K562 (cell line): ENCODE data around the gene ARL4C. TPM values are rescaled to one million over a fixed set of nuclear protein-coding genes. Genes with fewer than 3 reads are reported as not detected.

Source experiments
- ATAC-seq: fragments of 200-7000 bp; cut with Tn5 transposase; 3 replicates; pipeline ENCODE4 v1.9.1; 2020; ENCODE audit warnings: moderate library complexity
- BruUV-seq: library from RNA; stranded (reverse); fragments of 400-500 nt; replicated peaks from 2 replicates; lab custom pipeline; 2021; lab: Mats Ljungman, UMichigan
- CTCF ChIA-PET: fragments of 300-600 bp; formaldehyde crosslinking; extraction: SDS; loops from one replicate; lab custom pipeline; 2021; ENCODE audit warnings: low intra/inter-chr PET ratio; lab: Yijun Ruan, JAX
- POLR2A ChIA-PET: fragments of 300-600, 350-650 bp; sonication (Branson Sonifier 250); formaldehyde crosslinking; extraction: SDS; loops from one replicate; lab custom pipeline; 2021; ENCODE audit warnings: antibody characterized with exemption, inconsistent platforms; lab: Yijun Ruan, JAX
- DNase-seq, 4 experiments: peaks; one replicate each; pipeline versions ENCODE4 v3.0.0 to v3.0.0-alpha.2; 2011 to 2018; ENCODE audit warnings: low spot score in 3 of 4, mixed read lengths in 3 of 4; ENCODE audit errors: extremely low read depth in 1 of 4
- FAIRE-seq: peaks from 2 replicates; lab custom pipeline; 2011; peaks lifted over from hg19 to GRCh38; lab: Jason Lieb, UNC
- H2AFZ ChIP-seq: 2 replicates; pipeline ENCODE4 v1.6.0; 2011; ENCODE audit warnings: low read depth, low read length, control low read depth, inconsistent platforms
- H3K27ac ChIP-seq: fragments of 200-600 bp; 3 replicates; pipeline ENCODE4 v1.8.0; 2011; ENCODE audit warnings: low read depth, mild to moderate bottlenecking, control low read depth, inconsistent platforms, low read length, moderate library complexity, mixed read lengths; ENCODE audit errors: extremely low read depth
- H3K27me3 ChIP-seq, 2 experiments: fragments of 300-600 bp in 1 of 2; 2 replicates in 1 of 2; 3 replicates in 1 of 2; pipeline versions ENCODE4 v1.6.0 to v1.8.0; 2011; ENCODE audit warnings: inconsistent platforms in 2 of 2, low read length in 2 of 2, mild to moderate bottlenecking in 1 of 2, mixed read lengths in 1 of 2, moderate library complexity in 1 of 2; ENCODE audit not compliant: control insufficient read depth in 2 of 2, insufficient read depth in 2 of 2
- H3K36me3 ChIP-seq: fragments of 300-600 bp; 3 replicates; pipeline ENCODE4 v1.8.0; 2011; ENCODE audit warnings: mild to moderate bottlenecking, low read length, inconsistent platforms; ENCODE audit not compliant: control insufficient read depth, insufficient read depth
- H3K4me1 ChIP-seq, 2 experiments: fragments of 200-600 bp in 1 of 2; replicated peaks in 1 of 2; 2 replicates in 1 of 2; 3 replicates in 1 of 2; pipeline versions ENCODE4 v1.5.1 to v1.8.0; 2011; ENCODE audit warnings: inconsistent platforms in 2 of 2, low read length in 2 of 2, mild to moderate bottlenecking in 1 of 2, mixed read lengths in 1 of 2, moderate library complexity in 1 of 2; ENCODE audit not compliant: control insufficient read depth in 2 of 2, insufficient read depth in 2 of 2
- H3K4me2 ChIP-seq: 2 replicates; pipeline ENCODE4 v1.6.1; 2011; ENCODE audit warnings: low read length, control low read depth, inconsistent platforms, mixed read lengths; ENCODE audit not compliant: insufficient read depth
- H3K4me3 ChIP-seq: fragments of 200-600 bp; sonication (generic), shearing (Covaris generic); 2 replicates; pipeline ENCODE4 v1.5.1; 2016; ENCODE audit warnings: control low read depth, inconsistent platforms
- H3K79me2 ChIP-seq: fragments of 200-600 bp; 3 replicates; pipeline ENCODE4 v1.8.0; 2011; ENCODE audit warnings: low read length, inconsistent platforms; ENCODE audit not compliant: control insufficient read depth, insufficient read depth
- H3K9ac ChIP-seq, 2 experiments: 2 replicates each; pipeline versions ENCODE4 v1.6.0 to v1.6.1; 2011; ENCODE audit warnings: low read depth in 2 of 2, low read length in 2 of 2, control low read depth in 1 of 2, inconsistent platforms in 1 of 2, mild to moderate bottlenecking in 1 of 2, mixed read lengths in 1 of 2; ENCODE audit not compliant: insufficient read depth in 1 of 2
- H3K9me1 ChIP-seq: one replicate; pipeline ENCODE4 v1.6.0; 2011; ENCODE audit warnings: inconsistent platforms, mild to moderate bottlenecking, low read length, moderate library complexity; ENCODE audit not compliant: control insufficient read depth, insufficient read depth
- H3K9me3 ChIP-seq: replicated peaks from 2 replicates; pipeline ENCODE4 v1.5.1; 2011; ENCODE audit warnings: low read depth, low read length, inconsistent platforms; ENCODE audit not compliant: control insufficient read depth, insufficient read depth
- H4K20me1 ChIP-seq: replicated peaks from 2 replicates; pipeline ENCODE4 v1.6.1; 2011; ENCODE audit warnings: low read length, inconsistent platforms, mixed read lengths; ENCODE audit not compliant: control insufficient read depth, insufficient read depth
- CBX1 ChIP-seq: sonication (generic); IDR thresholded peaks from 2 replicates; pipeline ENCODE4 v1.6.1; 2016; ENCODE audit warnings: antibody characterized with exemption, low read depth, mild to moderate bottlenecking
- HNRNPL ChIP-seq: fragments of 200-400 bp; formaldehyde crosslinking; IDR thresholded peaks from 2 replicates; pipeline ENCODE4 v1.6.1; 2017; ENCODE audit warnings: low read depth, mild to moderate bottlenecking, low read length
- MIER1 ChIP-seq: fragments of 450-650 bp; IDR thresholded peaks from 2 replicates; pipeline ENCODE4 v1.6.1; 2016; ENCODE audit warnings: antibody characterized with exemption, mild to moderate bottlenecking, low read depth
- RBM14 ChIP-seq: fragments of 200-400 bp; formaldehyde crosslinking; IDR thresholded peaks from 2 replicates; pipeline ENCODE4 v1.6.1; 2018; ENCODE audit warnings: low read depth, mild to moderate bottlenecking, low read length, moderate library complexity, borderline replicate concordance; ENCODE audit not compliant: insufficient read depth
- RUNX1 ChIP-seq: sonication (generic); IDR thresholded peaks from 2 replicates; pipeline ENCODE4 v1.6.1; 2016; ENCODE audit warnings: antibody characterized with exemption, low read depth
- TARDBP ChIP-seq: fragments of 450-650 bp; IDR thresholded peaks from 2 replicates; pipeline ENCODE4 v1.6.1; 2016
- TSHZ1 ChIP-seq: fragments of 250-450 bp; sonication (Bioruptor Pico); IDR thresholded peaks from 2 replicates; pipeline ENCODE4 v1.4.0; 2020; ENCODE audit warnings: mild to moderate bottlenecking, moderate library complexity
- ZBTB5 ChIP-seq: fragments of 450-650 bp; IDR thresholded peaks from 2 replicates; pipeline ENCODE4 v1.6.1; 2017; ENCODE audit warnings: antibody characterized with exemption
- ZFP1 ChIP-seq: fragments of 450-650 bp; formaldehyde crosslinking; IDR thresholded peaks from 2 replicates; pipeline ENCODE4 v1.4.0; 2020; ENCODE audit warnings: mild to moderate bottlenecking, mixed read lengths
- ZFP36 ChIP-seq: fragments of 150-350 bp; IDR thresholded peaks from 2 replicates; pipeline ENCODE4 v1.6.1; 2018; ENCODE audit warnings: low read length, low read depth; ENCODE audit not compliant: partially characterized antibody
- ZKSCAN8 ChIP-seq: fragments of 200-800 bp; sonication (Bioruptor generic); IDR thresholded peaks from 2 replicates; pipeline ENCODE4 v1.6.1; 2016; ENCODE audit warnings: missing genetic modification characterization, missing compliant biosample characterization
- ZNF232 ChIP-seq: sonication (generic); formaldehyde crosslinking; IDR thresholded peaks from 2 replicates; pipeline ENCODE4 v1.8.0; 2022; ENCODE audit warnings: mild to moderate bottlenecking, missing genetic modification reagents
- in situ Hi-C: fragments of 300-500 bp; cut with MboI; formaldehyde crosslinking; loops from 4 replicates; pipeline ENCODE4 v1.15.0; 2018; ENCODE audit warnings: inconsistent platforms, mixed read lengths
- intact Hi-C: fragments of 100-400 bp; cut with micrococcal nuclease; formaldehyde crosslinking; loops from 2 replicates; pipeline ENCODE4 v1.14.2; 2022
- polyA plus RNA-seq, 8 experiments: library from polyadenylated mRNA; depleted of rRNA in 4 of 8; stranded (reverse) in 5 of 8; unstranded in 3 of 8; fragments of >200 nt; fragmentation: Nextera tagmentation in 2 of 8; fragmentation: Illumina TruSeq in 1 of 8; extraction: Ambion mirVana in 2 of 8; extraction: Trizol in 1 of 8; gene quantifications; 2 replicates each; pipeline versions ENCODE4 v1.2.1 to v1.2.3, GENCODE V29; 2011 to 2014; ENCODE audit warnings: inconsistent platforms in 1 of 8, missing spikeins in 1 of 8
- total RNA-seq, 7 experiments: library from RNA; depleted of rRNA in 6 of 7; stranded (reverse); fragments of >200 nt in 6 of 7; fragmentation: Illumina TruSeq in 2 of 7; extraction: Trizol in 2 of 7; gene quantifications; 2 replicates each; pipeline versions ENCODE4 v1.2.1 to v1.2.3, GENCODE V29; 2011 to 2021; ENCODE audit warnings: low replicate concordance in 1 of 7

Gene ARL4C
- total and polyA plus RNA-seq, 9 of the 15 experiments (the other 6 are each of a cell fraction or from before 2014, with no cell fraction given), result 0.03 to 0.11 (median 0.04) TPM; not detected in 5

GRCh38 chr2:234472155-234472554 lies 24.7 kb downstream of the ARL4C start:
- ChIA-PET CTCF (no interaction called here), POLR2A (no interaction called here)
- H3K4me1 ChIP-seq, result no peaks in the 10 kb centered on the region
- no peak for ATAC-seq
- H3K9ac ChIP-seq, result no peak overlapping the region
- no peak overlapping the region for H3K4me2 ChIP-seq
- in situ Hi-C loops (no loop called here), intact Hi-C loops (loop anchor here (10.0 kb wide), 1 partner anchor 73 kb away; no protein-coding TSS in a partner anchor)
- BruUV-seq, result no TSS peak
- FAIRE-seq, result no peak
- H3K79me2 ChIP-seq, result no peaks in the 10 kb centered on the region
- TF ChIP-seq ZFP36, result no peak
- TF ChIP-seq RBM14, result no peak
- TF ChIP-seq MIER1, result no peak
- no peak for TF ChIP-seq RUNX1
- TF ChIP-seq ZNF232, result no peak
- no peak for TF ChIP-seq ZBTB5
- no peak for TF ChIP-seq TARDBP
- TF ChIP-seq HNRNPL, result no peak
- no peak for TF ChIP-seq ZKSCAN8 (CRISPR knock-in tag)
- TF ChIP-seq TSHZ1, result no peak
- no peak for TF ChIP-seq CBX1
- TF ChIP-seq ZFP1 (CRISPR knock-in tag), result no peak
- no peak for DNase-seq
- H3K9me3 ChIP-seq, result no peaks in the 10 kb centered on the region
- no peaks in the 10 kb centered on the region; a peak in 1 of 5 replicates for H3K27me3 ChIP-seq
- H4K20me1 ChIP-seq, result no peaks in the 10 kb centered on the region
- H3K9me1 ChIP-seq, result no peaks in the 10 kb centered on the region
- H3K4me3 ChIP-seq, result no peak overlapping the region
- no peak overlapping the region for H3K27ac ChIP-seq
- H3K36me3 ChIP-seq, result no peaks in the 10 kb centered on the region
- H2AFZ ChIP-seq, result no peak overlapping the region
